Ovary (tissue), 9 donors: ENCODE results near the gene MYO6. TPM values are rescaled to one million over a fixed set of nuclear protein-coding genes. Genes with fewer than 3 reads are reported as not detected.
"Not testable (repeated sequence)": the region's sequence is repeated elsewhere in the genome, so short reads cannot be mapped to it uniquely, and the experiment has no call there.

Experiments
- DNase-seq, 5 donors: peaks; one replicate each; pipeline ENCODE4 v3.0.0-alpha.2; 2019 to 2020
- H3K27ac ChIP-seq, 2 donors: fragments of 200-600 bp; one replicate each; pipeline versions ENCODE4 v1.5.1 to v1.8.0; 2019 to 2022
- H3K27me3 ChIP-seq: fragments of 200-600 bp; one replicate; pipeline ENCODE4 v1.8.0; 2022
- H3K36me3 ChIP-seq: fragments of 200-600 bp; sonication (generic); one replicate; pipeline ENCODE4 v1.5.1; 2019
- H3K4me1 ChIP-seq: one replicate; pipeline ENCODE4 v1.8.1; 2013; ENCODE audit warnings: mild to moderate bottlenecking, moderate library complexity; ENCODE audit not compliant: insufficient read depth
- H3K4me3 ChIP-seq: fragments of 200-600 bp; sonication (generic); one replicate; pipeline ENCODE4 v1.5.1; 2017
- H3K9me3 ChIP-seq, 2 donors: fragments of 200-600 bp in 1 of 2; sonication (generic) in 1 of 2; one replicate each; pipeline versions ENCODE4 v1.5.1 to v1.8.1; 2013 to 2019; ENCODE audit warnings: mild to moderate bottlenecking in 1 of 2, moderate library complexity in 1 of 2
- CTCF ChIP-seq, 3 donors: fragments of 450-650 bp in 2 of 3; fragments of 200-600 bp in 1 of 3; IDR thresholded peaks; one replicate each; pipeline versions ENCODE4 v1.5.1 to v1.8.0; 2016 to 2022; ENCODE audit warnings: antibody characterized with exemption in 3 of 3, mild to moderate bottlenecking in 1 of 3
- EP300 ChIP-seq: sonication (generic); formaldehyde crosslinking; IDR thresholded peaks from one replicate; pipeline ENCODE4 v1.6.1; 2017; ENCODE audit warnings: antibody characterized with exemption
- POLR2A ChIP-seq: fragments of 450-650 bp; IDR thresholded peaks from one replicate; pipeline ENCODE4 v1.6.1; 2017; ENCODE audit warnings: antibody characterized with exemption, mild to moderate bottlenecking, moderate library complexity
- WGBS, 3 donors: extraction: QIAGEN DNeasy Blood & Tissue Kit in 1 of 3; methylation state at CpG; one replicate each; pipeline versions ENCODE4 v1.1.5 to v1.1.7; 2013 to 2017; 5-methylcytosine and 5-hydroxymethylcytosine counted together
- intact Hi-C, 4 donors: fragments of 100-400 bp; cut with DNase I; formaldehyde crosslinking; loops; one replicate each; pipeline versions ENCODE4 v1.11.0 to v1.15.1; 2022 to 2023
- polyA plus RNA-seq, 2 donors: library from polyadenylated mRNA; stranded (reverse); fragments of 200-250 nt in 1 of 2; fragments of 350-450 nt in 1 of 2; fragmentation: Illumina TruSeq in 1 of 2; extraction: RNeasy Lipid Tissue Mini Kit (QIAGEN cat#74804) in 1 of 2; gene quantifications; one replicate each; pipeline ENCODE4 v1.2.3, GENCODE V29; 2013 to 2014
- total RNA-seq, 7 donors: library from RNA; depleted of rRNA in 2 of 7; stranded (reverse); fragments of >200 nt in 2 of 7; fragmentation: NEBNext Ultra II Directional in 3 of 7; extraction: Animal tissue kit (Norgen Biotek cat#: 25700) in 3 of 7; gene quantifications; one replicate each; pipeline versions ENCODE4 v1.1.0 to v1.2.4, GENCODE V29; 2016 to 2023
- donor health status: DM: no; HTN: no; CAD: no; lungs with moderate emphysema.
- donor health status: DM: no; HTN: no; CAD: no.
- donor health status: Bipolar disorder and iron deficiency.
- donor health status: DM: yes; HTN: yes; CAD: no.
- donor health status: DM: no; HTN: no; CAD: no.
- donor health status: DM: yes; HTN: yes; CAD: no.

The MYO6 gene
- total and polyA plus RNA-seq, 9 donors, result 4.4 to 20.8 (median 12.3) TPM

DNA sequence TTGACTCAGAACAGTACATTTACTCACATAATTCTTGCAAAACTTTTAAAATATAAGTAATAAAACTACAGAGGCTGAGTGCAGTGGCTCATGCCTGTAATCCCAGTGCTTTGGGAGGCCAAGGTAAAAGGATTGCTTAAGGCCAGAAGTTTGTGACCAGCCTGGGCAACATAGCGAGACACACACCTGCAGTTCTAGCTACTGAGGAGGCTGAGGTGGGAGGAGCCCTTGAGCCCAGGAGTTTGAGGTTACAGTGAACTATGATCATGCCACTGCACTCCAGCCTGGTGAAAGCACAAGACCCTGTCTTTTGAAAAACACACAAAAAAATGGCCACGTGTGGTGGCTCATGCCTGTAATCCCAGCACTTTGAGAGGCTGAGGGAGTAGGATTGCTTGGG, 21.8 kb upstream of the MYO6 start:
- intact Hi-C loops, result no loop called here
- Histone ChIP-seq H3K27ac (no peak overlapping the region), H3K36me3 (no peaks in the 10 kb centered on the region), H3K9me3 (no peaks in the 10 kb centered on the region), H3K4me3 (no peak overlapping the region), H3K4me1 (peaks cover 1% of the 10 kb centered on the region), H3K27me3 (no peaks in the 10 kb centered on the region)
- DNase-seq, result no peak
- TF ChIP-seq EP300, result no peak
- TF ChIP-seq POLR2A, result no peak
- TF ChIP-seq CTCF (IDR thresholded peaks at IDR 0.05), result no peak
- 79 to 92% (median 80%) methylated on average over 2 of the region's 2 CpGs for WGBS, 3 donors

GRCh38 chr6:75731029-75731428, 18.0 kb upstream of the MYO6 start:
- DNase-seq, H3K4me3 ChIP-seq, H3K4me1 ChIP-seq, H3K36me3 ChIP-seq, H3K9me3 ChIP-seq, H3K27me3 ChIP-seq, intact Hi-C loops, H3K27ac ChIP-seq: not testable (repeated sequence)
- 78 to 86% (median 82%) methylated on average over 8 of the region's 8 CpGs for WGBS, 3 donors

GRCh38 chr6:75735491-75736186, 13.4 kb upstream of the MYO6 start:
- no peaks in the 10 kb centered on the region for H3K36me3 ChIP-seq
- no peaks in the 10 kb centered on the region for H3K4me1 ChIP-seq
- H3K4me3 ChIP-seq, result no peak overlapping the region
- no peak overlapping the region for H3K27ac ChIP-seq
- no peaks in the 10 kb centered on the region for H3K27me3 ChIP-seq
- intact Hi-C loops, result no loop called here
- TF ChIP-seq CTCF (IDR thresholded peaks at IDR 0.05), result no peak
- no peak for TF ChIP-seq EP300
- no peak for TF ChIP-seq POLR2A
- WGBS, 3 donors, result 71 to 82% (median 72%) methylated on average over 1 of the region's 1 CpG
- DNase-seq, result no peak
- H3K9me3 ChIP-seq, result no peaks in the 10 kb centered on the region

DNA sequence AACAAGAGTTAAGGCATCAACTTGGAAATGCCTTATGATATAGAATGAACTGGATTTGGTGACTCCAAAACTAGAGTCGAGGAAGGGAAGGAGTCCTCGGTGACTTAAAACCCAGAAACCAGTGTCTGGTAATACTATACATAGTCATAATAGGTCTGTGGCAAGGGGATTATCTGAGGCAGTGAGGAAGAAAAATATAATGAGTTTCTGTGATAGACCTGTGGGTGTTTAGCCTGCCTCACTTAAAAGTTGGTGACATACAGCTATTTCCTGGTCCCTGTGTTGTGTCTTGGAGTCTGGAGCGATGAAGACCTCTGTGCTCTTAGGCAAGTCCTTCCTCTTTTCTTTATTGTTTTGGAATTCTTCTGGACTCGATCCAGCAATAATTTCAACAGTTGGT, 5.1 kb upstream of the MYO6 start:
- H3K36me3 ChIP-seq, result no peaks in the 10 kb centered on the region
- no peak for DNase-seq
- H3K9me3 ChIP-seq, result no peaks in the 10 kb centered on the region
- no peaks in the 10 kb centered on the region for H3K4me1 ChIP-seq
- intact Hi-C loops, result no loop called here
- H3K27ac ChIP-seq, result no peak overlapping the region
- 81 to 85% (median 82%) methylated on average over 4 of the region's 4 CpGs for WGBS, 3 donors
- H3K4me3 ChIP-seq, result no peak overlapping the region
- no peaks in the 10 kb centered on the region for H3K27me3 ChIP-seq
- TF ChIP-seq EP300 (no peak), POLR2A (no peak), CTCF (IDR thresholded peaks at IDR 0.05) (no peak)

- Histone ChIP-seq H3K9me3 (no peaks in the 10 kb centered on the region), H3K4me3 (no peak overlapping the region), H3K36me3 (no peaks in the 10 kb centered on the region), H3K27me3 (no peaks in the 10 kb centered on the region), H3K27ac (no peak overlapping the region), H3K4me1 (no peaks in the 10 kb centered on the region)
- no peak for TF ChIP-seq EP300
- TF ChIP-seq POLR2A, result no peak
- TF ChIP-seq CTCF (IDR thresholded peaks at IDR 0.05), result no peak
- intact Hi-C loops, result loop anchor here in 1 of 4 donors (5.0 kb wide), 1 partner anchor 143 kb away; the partner anchor contains the start of gene SENP6
- DNase-seq, result no peak
- WGBS, 3 donors, result 94 to 99% (median 95%) methylated on average over 3 of the region's 3 CpGs
Measured at GRCh38 chr6:75745404-75745803, 3.6 kb upstream of the MYO6 start.
